ENCODE results near the gene HTR3B.
"Not testable (repeated sequence)": the region's sequence is repeated elsewhere in the genome, so short reads cannot be mapped to it uniquely, and the experiment has no call there.

Gene HTR3B

GRCh38 chr11:113877670-113878055 lies 26.9 kb upstream of the HTR3B start:
- H3K4me3 ChIP-seq (ENCODE audit: low read depth in 1 of 2, low read length in 1 of 2) = no peak overlapping the region
- H3K9me3 ChIP-seq = no peaks in the 10 kb centered on the region
- no peak overlapping the region for H3K27ac ChIP-seq
- peaks cover 17 to 25% of the 10 kb centered on the region in 2 experiments for H3K4me1 ChIP-seq (ENCODE audit: control insufficient read depth in 1 of 2, insufficient read depth in 1 of 2, low read depth in 1 of 2, low read length in 1 of 2)
- no peak for TF ChIP-seq CTCF (IDR thresholded peaks at IDR 0.05)
- H3K27me3 ChIP-seq = no peaks in the 10 kb centered on the region
- no peaks in the 10 kb centered on the region for H3K36me3 ChIP-seq

GRCh38 chr11:113879446-113879845 lies 25.1 kb upstream of the HTR3B start:
- not testable (repeated sequence) for H3K27ac ChIP-seq; H3K4me3 ChIP-seq (ENCODE audit: low read depth in 1 of 2, low read length in 1 of 2); H3K36me3 ChIP-seq; H3K27me3 ChIP-seq; H3K9me3 ChIP-seq
- H3K4me1 ChIP-seq (ENCODE audit: control insufficient read depth in 1 of 2, insufficient read depth in 1 of 2, low read depth in 1 of 2, low read length in 1 of 2) = peaks cover 17 to 23% of the 10 kb centered on the region in 2 experiments

GRCh38 chr11:113880971-113881370 lies 23.6 kb upstream of the HTR3B start:
- TF ChIP-seq CTCF (IDR thresholded peaks at IDR 0.05) = no peak
- Histone ChIP-seq H3K9me3 (no peaks in the 10 kb centered on the region), H3K27ac (no peak overlapping the region), H3K4me3 (ENCODE audit: low read depth in 1 of 2, low read length in 1 of 2) (no peak overlapping the region), H3K36me3 (no peaks in the 10 kb centered on the region), H3K27me3 (no peaks in the 10 kb centered on the region), H3K4me1 (ENCODE audit: control insufficient read depth in 1 of 2, insufficient read depth in 1 of 2, low read depth in 1 of 2, low read length in 1 of 2) (peaks cover 6 to 14% of the 10 kb centered on the region in 2 experiments)

- H3K9me3 ChIP-seq = no peaks in the 10 kb centered on the region
- H3K36me3 ChIP-seq = no peaks in the 10 kb centered on the region
- no peaks in the 10 kb centered on the region for H3K27me3 ChIP-seq
- peaks cover 0 to 6% of the 10 kb centered on the region in 2 experiments for H3K4me1 ChIP-seq (ENCODE audit: control insufficient read depth in 1 of 2, insufficient read depth in 1 of 2, low read depth in 1 of 2, low read length in 1 of 2)
- H3K27ac ChIP-seq = no peak overlapping the region
- no peak for TF ChIP-seq CTCF (IDR thresholded peaks at IDR 0.05)
- H3K4me3 ChIP-seq (ENCODE audit: low read depth in 1 of 2, low read length in 1 of 2) = no peak overlapping the region
Measured at GRCh38 chr11:113881856-113882255, 22.7 kb upstream of the HTR3B start.

GRCh38 chr11:113884361-113884836 lies 20.2 kb upstream of the HTR3B start:
- Histone ChIP-seq H3K4me3 (ENCODE audit: low read depth in 1 of 2, low read length in 1 of 2) (no peak overlapping the region), H3K27ac (no peak overlapping the region), H3K4me1 (ENCODE audit: control insufficient read depth in 1 of 2, insufficient read depth in 1 of 2, low read depth in 1 of 2, low read length in 1 of 2) (no peaks in the 10 kb centered on the region), H3K9me3 (no peaks in the 10 kb centered on the region), H3K27me3 (no peaks in the 10 kb centered on the region), H3K36me3 (no peaks in the 10 kb centered on the region)
- TF ChIP-seq CTCF (IDR thresholded peaks at IDR 0.05) = no peak

- Histone ChIP-seq H3K9me3 (no peaks in the 10 kb centered on the region), H3K4me1 (ENCODE audit: control insufficient read depth in 1 of 2, insufficient read depth in 1 of 2, low read depth in 1 of 2, low read length in 1 of 2) (no peaks in the 10 kb centered on the region), H3K27ac (no peak overlapping the region), H3K4me3 (ENCODE audit: low read depth in 1 of 2, low read length in 1 of 2) (no peak overlapping the region), H3K27me3 (no peaks in the 10 kb centered on the region), H3K36me3 (no peaks in the 10 kb centered on the region)
- no peak for TF ChIP-seq CTCF (IDR thresholded peaks at IDR 0.05)
Measured at GRCh38 chr11:113885897-113886296, 18.7 kb upstream of the HTR3B start.
